Esophagus muscularis mucosa (tissue), 4 donors: ENCODE data around the gene NPHP4. TPM values are rescaled to one million over a fixed set of nuclear protein-coding genes. Genes with fewer than 3 reads are reported as not detected.

Experiments used
- DNase-seq: peaks from one replicate; pipeline ENCODE4 v3.0.0-alpha.2; 2017; ENCODE audit errors: extremely low spot score
- H3K27ac ChIP-seq, 4 donors: fragments of 200-600 bp; sonication (generic); replicated peaks in 1 of 4; 1 replicate in 3 of 4; 2 replicates in 1 of 4; pipeline ENCODE4 v1.5.1; 2016 to 2019; ENCODE audit warnings: mild to moderate bottlenecking in 1 of 4
- H3K27me3 ChIP-seq, 4 donors: fragments of 200-600 bp; sonication (generic); one replicate each; pipeline versions ENCODE4 v1.5.1 to v1.6.0; 2016 to 2019
- H3K36me3 ChIP-seq, 4 donors: fragments of 200-600 bp; sonication (generic); one replicate each; pipeline ENCODE4 v1.5.1; 2016 to 2019
- H3K4me1 ChIP-seq, 4 donors: fragments of 200-600 bp; sonication (generic); one replicate each; pipeline ENCODE4 v1.5.1; 2016 to 2019
- H3K4me3 ChIP-seq, 4 donors: fragments of 200-600 bp; sonication (generic); 1 replicate in 2 of 4; 2 replicates in 2 of 4; pipeline ENCODE4 v1.5.1; 2016 to 2019; ENCODE audit warnings: mild to moderate bottlenecking in 4 of 4, moderate library complexity in 1 of 4
- H3K9me3 ChIP-seq, 4 donors: fragments of 200-600 bp; sonication (generic); 1 replicate in 3 of 4; 2 replicates in 1 of 4; pipeline ENCODE4 v1.5.1; 2016 to 2019
- CTCF ChIP-seq, 3 experiments: fragments of 200-600 bp in 2 of 3; fragments of 450-650 bp in 1 of 3; sonication (generic) in 2 of 3; IDR thresholded peaks; one replicate each; pipeline ENCODE4 v1.5.1; 2017 to 2019; ENCODE audit warnings: antibody characterized with exemption in 3 of 3, mild to moderate bottlenecking in 2 of 3, moderate library complexity in 1 of 3
- EP300 ChIP-seq: sonication (generic); formaldehyde crosslinking; IDR thresholded peaks from one replicate; pipeline ENCODE4 v1.6.1; 2017; ENCODE audit warnings: antibody characterized with exemption
- POLR2A ChIP-seq: fragments of 450-650 bp; IDR thresholded peaks from one replicate; pipeline ENCODE4 v1.6.1; 2017; ENCODE audit warnings: antibody characterized with exemption, moderate library complexity, mild to moderate bottlenecking, low read depth
- POLR2AphosphoS5 ChIP-seq, 2 donors: sonication (generic); formaldehyde crosslinking; IDR thresholded peaks; one replicate each; pipeline ENCODE4 v1.6.1; 2017; ENCODE audit warnings: antibody characterized with exemption in 2 of 2
- WGBS: methylation state at CpG from one replicate; pipeline ENCODE4 v1.1.5; 2018; 5-methylcytosine and 5-hydroxymethylcytosine counted together
- intact Hi-C: fragments of 100-400 bp; cut with DNase I; formaldehyde crosslinking; loops from one replicate; pipeline ENCODE4 v1.15.1; 2023
- total RNA-seq, 4 donors: library from RNA; depleted of rRNA; stranded (reverse); fragments of >200 nt; gene quantifications; one replicate each; pipeline versions ENCODE4 v1.1.0 to v1.2.1, GENCODE V29; 2016

The NPHP4 gene
- total RNA-seq, 4 donors from 2014 or later, result 6.5 to 9.1 (median 8.0) TPM

GRCh38 chr1:5827516-5827915 is 164.7 kb downstream of the NPHP4 start:
- Histone ChIP-seq H3K4me1 (no peaks in the 10 kb centered on the region), H3K36me3 (no peaks in the 10 kb centered on the region), H3K9me3 (no peaks in the 10 kb centered on the region), H3K27ac (no peak overlapping the region), H3K4me3 (no peak overlapping the region), H3K27me3 (peaks cover 0 to 41% (median 8%) of the 10 kb centered on the region in 4 donors)
- no peak for TF ChIP-seq EP300
- no peak for TF ChIP-seq POLR2A
- TF ChIP-seq CTCF (IDR thresholded peaks at IDR 0.05), result no peak
- no peak for TF ChIP-seq POLR2AphosphoS5 (IDR thresholded peaks at IDR 0.05)
- 64% methylated on average over 8 of the region's 9 CpGs for WGBS
- DNase-seq, result no peak
- intact Hi-C loops, result no loop called here

- WGBS, result 59% methylated on average over 12 of the region's 13 CpGs
- no peak for TF ChIP-seq POLR2AphosphoS5 (IDR thresholded peaks at IDR 0.05)
- TF ChIP-seq CTCF (IDR thresholded peaks at IDR 0.05), result no peak
- no peak for TF ChIP-seq POLR2A
- TF ChIP-seq EP300, result no peak
- no peaks in the 10 kb centered on the region for H3K36me3 ChIP-seq
- H3K9me3 ChIP-seq, result no peaks in the 10 kb centered on the region
- intact Hi-C loops, result no loop called here
- peaks cover 0 to 39% (median 6%) of the 10 kb centered on the region in 4 donors for H3K27me3 ChIP-seq
- no peak for DNase-seq
- no peak overlapping the region for H3K27ac ChIP-seq
- no peaks in the 10 kb centered on the region for H3K4me1 ChIP-seq
- no peak overlapping the region for H3K4me3 ChIP-seq
These were observed 165.6 kb downstream of the NPHP4 start for GRCh38 chr1:5826601-5827000.

- WGBS, result 94% methylated on average over 14 of the region's 16 CpGs
- no peak overlapping the region for H3K4me3 ChIP-seq
- H3K27me3 ChIP-seq, result peaks cover 0 to 53% (median 0%) of the 10 kb centered on the region in 4 donors
- no peaks in the 10 kb centered on the region for H3K9me3 ChIP-seq
- TF ChIP-seq POLR2AphosphoS5 (IDR thresholded peaks at IDR 0.05) (no peak), POLR2A (no peak), CTCF (IDR thresholded peaks at IDR 0.05) (no peak), EP300 (no peak)
- intact Hi-C loops, result no loop called here
- H3K36me3 ChIP-seq, result no peaks in the 10 kb centered on the region
- no peak overlapping the region for H3K27ac ChIP-seq
- H3K4me1 ChIP-seq, result no peaks in the 10 kb centered on the region
- DNase-seq, result no peak
These were observed 169.5 kb downstream of the NPHP4 start for GRCh38 chr1:5822726-5823125.

GRCh38 chr1:5822266-5822665 is 170.0 kb downstream of the NPHP4 start:
- Histone ChIP-seq H3K27me3 (peaks cover 0 to 57% (median 0%) of the 10 kb centered on the region in 4 donors), H3K9me3 (no peaks in the 10 kb centered on the region), H3K4me3 (no peak overlapping the region), H3K36me3 (no peaks in the 10 kb centered on the region), H3K27ac (no peak overlapping the region), H3K4me1 (no peaks in the 10 kb centered on the region)
- intact Hi-C loops, result no loop called here
- no peak for DNase-seq
- TF ChIP-seq CTCF (IDR thresholded peaks at IDR 0.05) (no peak), POLR2AphosphoS5 (IDR thresholded peaks at IDR 0.05) (no peak), EP300 (no peak), POLR2A (no peak)
- 70% methylated on average over 2 of the region's 5 CpGs for WGBS

GRCh38 chr1:5821540-5822176 is 170.6 kb downstream of the NPHP4 start:
- H3K4me1 ChIP-seq, result no peaks in the 10 kb centered on the region
- DNase-seq, result no peak
- 72% methylated on average over 12 of the region's 12 CpGs for WGBS
- H3K27ac ChIP-seq, result no peak overlapping the region
- no peaks in the 10 kb centered on the region for H3K36me3 ChIP-seq
- H3K4me3 ChIP-seq, result no peak overlapping the region
- no peak for TF ChIP-seq POLR2AphosphoS5 (IDR thresholded peaks at IDR 0.05)
- no peak for TF ChIP-seq POLR2A
- no peak for TF ChIP-seq CTCF (IDR thresholded peaks at IDR 0.05)
- TF ChIP-seq EP300, result no peak
- no peaks in the 10 kb centered on the region for H3K9me3 ChIP-seq
- H3K27me3 ChIP-seq, result peaks cover 0 to 60% (median 0%) of the 10 kb centered on the region in 4 donors
- intact Hi-C loops, result no loop called here
